Keratinocyte (primary cell): ENCODE data around the gene CREB3L2.

Experiments used
- EZH2 ChIP-seq: IDR thresholded peaks from one replicate; pipeline ENCODE4 v1.6.1; 2012; ENCODE audit warnings: inconsistent platforms, mild to moderate bottlenecking, low read length, moderate library complexity
- TF ChIP-seq, protein P1 (sequence below), 3 experiments: IDR thresholded peaks in 1 of 3; conservative IDR thresholded peaks in 1 of 3; optimal IDR thresholded peaks in 1 of 3; 2 replicates in 2 of 3; 3 replicates in 1 of 3; pipeline versions ENCODE3 to v1.5.1; 2011; ENCODE audit warnings: low read length in 3 of 3, mild to moderate bottlenecking in 3 of 3, moderate library complexity in 2 of 3, control low read depth in 1 of 3, inconsistent platforms in 1 of 3; ENCODE audit not compliant: insufficient read depth in 2 of 3; ENCODE audit errors: extremely low read depth in 1 of 3

DNA sequence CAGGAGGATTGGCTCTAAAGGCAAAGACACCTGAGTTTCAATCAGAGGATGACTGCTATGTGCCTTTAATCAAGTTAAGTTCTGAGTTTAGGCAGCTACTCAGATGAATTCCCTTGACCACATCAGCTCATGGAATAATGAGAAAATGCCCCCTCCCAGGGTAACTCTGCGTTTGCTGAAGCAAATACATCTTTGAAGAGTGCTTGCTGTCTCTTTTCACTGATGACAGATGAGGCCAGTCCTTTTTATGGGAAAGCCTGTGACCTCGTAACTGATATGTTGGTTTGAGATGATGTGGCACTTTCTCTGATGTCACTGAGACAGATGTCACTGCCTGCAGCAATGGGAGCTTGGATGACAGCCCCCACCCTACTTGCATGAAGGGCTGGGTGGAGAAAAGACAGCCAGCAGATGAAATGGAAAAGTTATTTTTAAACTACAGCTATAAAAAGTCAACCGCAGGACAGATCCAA is 111.4 kb downstream of the CREB3L2 start:
- TF ChIP-seq, protein P1, sequence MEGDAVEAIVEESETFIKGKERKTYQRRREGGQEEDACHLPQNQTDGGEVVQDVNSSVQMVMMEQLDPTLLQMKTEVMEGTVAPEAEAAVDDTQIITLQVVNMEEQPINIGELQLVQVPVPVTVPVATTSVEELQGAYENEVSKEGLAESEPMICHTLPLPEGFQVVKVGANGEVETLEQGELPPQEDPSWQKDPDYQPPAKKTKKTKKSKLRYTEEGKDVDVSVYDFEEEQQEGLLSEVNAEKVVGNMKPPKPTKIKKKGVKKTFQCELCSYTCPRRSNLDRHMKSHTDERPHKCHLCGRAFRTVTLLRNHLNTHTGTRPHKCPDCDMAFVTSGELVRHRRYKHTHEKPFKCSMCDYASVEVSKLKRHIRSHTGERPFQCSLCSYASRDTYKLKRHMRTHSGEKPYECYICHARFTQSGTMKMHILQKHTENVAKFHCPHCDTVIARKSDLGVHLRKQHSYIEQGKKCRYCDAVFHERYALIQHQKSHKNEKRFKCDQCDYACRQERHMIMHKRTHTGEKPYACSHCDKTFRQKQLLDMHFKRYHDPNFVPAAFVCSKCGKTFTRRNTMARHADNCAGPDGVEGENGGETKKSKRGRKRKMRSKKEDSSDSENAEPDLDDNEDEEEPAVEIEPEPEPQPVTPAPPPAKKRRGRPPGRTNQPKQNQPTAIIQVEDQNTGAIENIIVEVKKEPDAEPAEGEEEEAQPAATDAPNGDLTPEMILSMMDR (optimal IDR thresholded peaks at IDR 0.05 in 1 of 3, IDR thresholded peaks at IDR 0.05 in 1 of 3, conservative IDR thresholded peaks at IDR 0.05 in 1 of 3; ENCODE audit: extremely low read depth in 1 of 3, insufficient read depth in 2 of 3, low read length in 3 of 3) = no peak
- no peak for TF ChIP-seq EZH2
